Colonic mucosa (tissue), 4 donors: Measurements from ENCODE around the gene AUTS2. TPM values are rescaled to one million over a fixed set of nuclear protein-coding genes. Genes with fewer than 3 reads are reported as not detected.

Source experiments
- DNase-seq: peaks from one replicate; pipeline ENCODE4 v3.0.0-alpha.2; 2020
- H3K27ac ChIP-seq: fragments of 200-600 bp; one replicate; pipeline ENCODE4 v1.8.0; 2021
- H3K27me3 ChIP-seq: fragments of 200-600 bp; one replicate; pipeline ENCODE4 v1.8.0; 2021
- H3K36me3 ChIP-seq: fragments of 200-600 bp; one replicate; pipeline ENCODE4 v1.8.0; 2021
- H3K4me1 ChIP-seq: fragments of 200-600 bp; one replicate; pipeline ENCODE4 v1.8.0; 2021; ENCODE audit warnings: mild to moderate bottlenecking
- H3K4me3 ChIP-seq: fragments of 200-600 bp; one replicate; pipeline ENCODE4 v1.8.0; 2021
- H3K9ac ChIP-seq, 2 donors: one replicate each; pipeline ENCODE4 v1.7.0; 2013; ENCODE audit warnings: control low read depth in 2 of 2, low read depth in 2 of 2, low read length in 2 of 2
- H3K9me3 ChIP-seq: fragments of 200-600 bp; one replicate; pipeline ENCODE4 v1.8.0; 2021
- CTCF ChIP-seq: fragments of 200-600 bp; IDR thresholded peaks from one replicate; pipeline ENCODE4 v1.8.0; 2022; ENCODE audit warnings: antibody characterized with exemption, mild to moderate bottlenecking
- intact Hi-C: fragments of 100-400 bp; cut with DNase I; formaldehyde crosslinking; loops from one replicate; pipeline ENCODE4 v1.14.1; 2022
- total RNA-seq, 2 donors: library from RNA; stranded (reverse); fragmentation: NEBNext Ultra II Directional in 1 of 2; extraction: Animal tissue kit (Norgen Biotek cat#: 25700) in 1 of 2; gene quantifications; one replicate each; pipeline ENCODE4 v1.2.1, GENCODE V29; 2021
- donor health status: healthy.
- donor health status: DM: no; HTN: no; CAD: no.
- donor health status: DM: no; HTN: no; CAD: no.

The AUTS2 gene
- total RNA-seq, 2 donors from 2014 or later, result 39.8 to 42.3 TPM

- DNase-seq, result no peak
- Histone ChIP-seq H3K9me3 (no peaks in the 10 kb centered on the region), H3K4me1 (no peaks in the 10 kb centered on the region), H3K27me3 (no peaks in the 10 kb centered on the region), H3K9ac (no peak overlapping the region), H3K36me3 (no peaks in the 10 kb centered on the region), H3K27ac (no peak overlapping the region), H3K4me3 (no peak overlapping the region)
- intact Hi-C loops, result no loop called here
- TF ChIP-seq CTCF, result no peak
Measured at GRCh38 chr7:69929622-69930021, 331.3 kb downstream of the AUTS2 start.

- intact Hi-C loops, result no loop called here
- TF ChIP-seq CTCF, result peak; percentile 34
Measured at GRCh38 chr7:69932034-69932628, 333.9 kb downstream of the AUTS2 start.

GRCh38 chr7:69934144-69934903 is 336.0 kb downstream of the AUTS2 start:
- no peaks in the 10 kb centered on the region for H3K9me3 ChIP-seq
- no peaks in the 10 kb centered on the region for H3K36me3 ChIP-seq
- no peak overlapping the region for H3K4me3 ChIP-seq
- DNase-seq, result no peak
- no peak overlapping the region for H3K27ac ChIP-seq
- no peak for TF ChIP-seq CTCF
- H3K27me3 ChIP-seq, result no peaks in the 10 kb centered on the region
- H3K4me1 ChIP-seq, result no peaks in the 10 kb centered on the region
- intact Hi-C loops, result no loop called here
- no peak overlapping the region for H3K9ac ChIP-seq

More at GRCh38 chr7:69932034-69932628, 333.9 kb downstream of the AUTS2 start:
- H3K4me3 ChIP-seq, result no peak overlapping the region
- no peaks in the 10 kb centered on the region for H3K9me3 ChIP-seq
- no peak for DNase-seq
- H3K27me3 ChIP-seq, result no peaks in the 10 kb centered on the region
- H3K4me1 ChIP-seq, result no peaks in the 10 kb centered on the region
- H3K9ac ChIP-seq, result no peak overlapping the region
- H3K27ac ChIP-seq, result no peak overlapping the region
- no peaks in the 10 kb centered on the region for H3K36me3 ChIP-seq

GRCh38 chr7:69935107-69935506 is 336.8 kb downstream of the AUTS2 start:
- H3K4me1 ChIP-seq, result no peaks in the 10 kb centered on the region
- H3K27me3 ChIP-seq, result no peaks in the 10 kb centered on the region
- TF ChIP-seq CTCF, result no peak
- H3K27ac ChIP-seq, result no peak overlapping the region
- H3K9me3 ChIP-seq, result no peaks in the 10 kb centered on the region
- no peak overlapping the region for H3K4me3 ChIP-seq
- no peak for DNase-seq
- H3K9ac ChIP-seq, result no peak overlapping the region
- no peaks in the 10 kb centered on the region for H3K36me3 ChIP-seq
- intact Hi-C loops, result no loop called here

GRCh38 chr7:69937097-69937496 is 338.8 kb downstream of the AUTS2 start:
- no peak for TF ChIP-seq CTCF
- no peaks in the 10 kb centered on the region for H3K9me3 ChIP-seq
- no peak for DNase-seq

More at GRCh38 chr7:69937097-69937496, 338.8 kb downstream of the AUTS2 start:
- Histone ChIP-seq H3K4me3 (no peak overlapping the region), H3K9ac (no peak overlapping the region), H3K27me3 (no peaks in the 10 kb centered on the region), H3K4me1 (no peaks in the 10 kb centered on the region), H3K36me3 (no peaks in the 10 kb centered on the region), H3K27ac (no peak overlapping the region)
- intact Hi-C loops, result no loop called here
